Measurements from ENCODE around the gene GOLGA1. TPM values are rescaled to one million over a fixed set of nuclear protein-coding genes. Genes with fewer than 3 reads are reported as not detected.
"Not testable (repeated sequence)": the region's sequence is repeated elsewhere in the genome, so short reads cannot be mapped to it uniquely, and the experiment has no call there.

GOLGA1 gene
- polyA plus RNA-seq, 3 donors = 3.1 to 15.7 (median 8.0) TPM

DNA sequence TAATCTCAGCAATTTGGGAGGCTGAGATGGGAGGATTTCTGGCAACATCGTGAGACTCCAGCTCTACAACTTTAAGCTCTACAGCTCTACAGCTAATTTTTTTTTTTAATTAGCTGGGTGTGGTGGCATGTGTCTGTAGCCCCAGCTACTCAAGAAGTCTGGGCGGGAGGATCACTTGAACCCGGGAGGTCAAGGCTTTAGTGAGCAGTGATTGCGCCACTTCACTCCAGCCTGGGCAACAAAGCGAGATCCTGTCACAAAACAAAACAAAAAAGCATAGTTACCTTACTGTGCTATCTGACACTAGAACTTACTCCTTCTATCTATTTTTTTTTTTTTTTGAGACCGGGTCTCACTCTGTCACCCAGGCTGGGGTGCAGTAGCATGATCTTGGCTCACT, 93.9 kb downstream of the GOLGA1 start:
- Mint-ChIP-seq H3K36me3 (no peaks in the 10 kb centered on the region), H3K27ac (no peak overlapping the region), H3K4me1 (no peaks in the 10 kb centered on the region), H3K27me3 (ENCODE audit: low read depth in 3 of 3) (peaks cover 4 to 6% (median 5%) of the 10 kb centered on the region in 3 donors), H3K9me3 (peaks cover 0 to 2% (median 0%) of the 10 kb centered on the region in 7 donors), H3K4me3 (no peak overlapping the region)
- WGBS (ENCODE audit: insufficient coverage) = 80% methylated on average over 1 of the region's 6 CpGs
- DNase-seq = no peak
- Histone ChIP-seq H3K36me3 (replicated peaks in 1 of 2; ENCODE audit: control insufficient read depth in 1 of 2, insufficient read depth in 2 of 2, low read length in 2 of 2) (no peaks in the 10 kb centered on the region), H3K27ac (ENCODE audit: low read depth in 1 of 2, low read length in 2 of 2) (no peak overlapping the region), H3K4me1 (ENCODE audit: control insufficient read depth in 1 of 2, insufficient read depth in 2 of 2, low read length in 2 of 2) (no peaks in the 10 kb centered on the region), H3K4me2 (replicated peaks; ENCODE audit: extremely low read depth, low read length, poor library complexity, severe bottlenecking) (no peak overlapping the region), H3K4me3 (replicated peaks in 1 of 3; ENCODE audit: low read depth in 2 of 3, low read length in 3 of 3) (no peak overlapping the region), H3K27me3 (ENCODE audit: control insufficient read depth in 2 of 2, insufficient read depth in 2 of 2, low read length in 2 of 2) (no peaks in the 10 kb centered on the region), H4K20me1 (ENCODE audit: insufficient read depth, low read length) (no peaks in the 10 kb centered on the region), H3K79me2 (ENCODE audit: insufficient read depth, low read length) (no peaks in the 10 kb centered on the region), H3K9me3 (replicated peaks in 1 of 2; ENCODE audit: control insufficient read depth in 1 of 2, insufficient read depth in 1 of 2, low read length in 2 of 2) (no peaks in the 10 kb centered on the region), H3K9ac (ENCODE audit: insufficient read depth, low read length, poor library complexity, severe bottlenecking) (no peak overlapping the region), H2AFZ (ENCODE audit: insufficient read depth, low read depth, low read length, poor library complexity, severe bottlenecking) (no peak overlapping the region)
- intact Hi-C loops (cut with micrococcal nuclease) = no loop called here
- TF ChIP-seq, protein P1, sequence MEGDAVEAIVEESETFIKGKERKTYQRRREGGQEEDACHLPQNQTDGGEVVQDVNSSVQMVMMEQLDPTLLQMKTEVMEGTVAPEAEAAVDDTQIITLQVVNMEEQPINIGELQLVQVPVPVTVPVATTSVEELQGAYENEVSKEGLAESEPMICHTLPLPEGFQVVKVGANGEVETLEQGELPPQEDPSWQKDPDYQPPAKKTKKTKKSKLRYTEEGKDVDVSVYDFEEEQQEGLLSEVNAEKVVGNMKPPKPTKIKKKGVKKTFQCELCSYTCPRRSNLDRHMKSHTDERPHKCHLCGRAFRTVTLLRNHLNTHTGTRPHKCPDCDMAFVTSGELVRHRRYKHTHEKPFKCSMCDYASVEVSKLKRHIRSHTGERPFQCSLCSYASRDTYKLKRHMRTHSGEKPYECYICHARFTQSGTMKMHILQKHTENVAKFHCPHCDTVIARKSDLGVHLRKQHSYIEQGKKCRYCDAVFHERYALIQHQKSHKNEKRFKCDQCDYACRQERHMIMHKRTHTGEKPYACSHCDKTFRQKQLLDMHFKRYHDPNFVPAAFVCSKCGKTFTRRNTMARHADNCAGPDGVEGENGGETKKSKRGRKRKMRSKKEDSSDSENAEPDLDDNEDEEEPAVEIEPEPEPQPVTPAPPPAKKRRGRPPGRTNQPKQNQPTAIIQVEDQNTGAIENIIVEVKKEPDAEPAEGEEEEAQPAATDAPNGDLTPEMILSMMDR (IDR thresholded peaks at IDR 0.05) = no peak

DNA sequence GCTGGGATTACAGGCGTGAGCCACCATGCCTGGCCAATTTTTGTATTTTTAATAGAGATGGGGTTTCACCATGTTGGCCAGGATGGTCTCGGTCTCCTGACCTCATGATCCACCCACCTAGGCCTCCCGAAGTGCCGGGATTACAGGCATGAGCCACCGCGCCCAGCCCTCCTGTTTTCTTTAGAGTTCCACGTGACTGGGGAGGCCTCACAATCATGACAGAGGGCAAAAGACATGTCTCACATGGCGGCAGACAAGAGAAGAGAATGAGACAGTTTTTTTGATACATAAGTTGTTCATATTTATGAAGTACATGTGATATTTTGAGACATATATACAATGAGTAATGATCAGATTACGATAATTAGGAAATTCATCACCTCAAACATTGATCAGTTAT, 94.4 kb downstream of the GOLGA1 start:
- H3K27ac ChIP-seq (ENCODE audit: low read depth in 1 of 2, low read length in 2 of 2); H3K4me1 Mint-ChIP-seq; H3K27ac Mint-ChIP-seq; DNase-seq; H3K4me2 ChIP-seq (replicated peaks; ENCODE audit: extremely low read depth, low read length, poor library complexity, severe bottlenecking); H2AFZ ChIP-seq (ENCODE audit: insufficient read depth, low read depth, low read length, poor library complexity, severe bottlenecking); H3K27me3 ChIP-seq (ENCODE audit: control insufficient read depth in 2 of 2, insufficient read depth in 2 of 2, low read length in 2 of 2); H3K79me2 ChIP-seq (ENCODE audit: insufficient read depth, low read length); H3K9me3 Mint-ChIP-seq; H3K9ac ChIP-seq (ENCODE audit: insufficient read depth, low read length, poor library complexity, severe bottlenecking); intact Hi-C loops (cut with micrococcal nuclease); H3K4me3 Mint-ChIP-seq; H4K20me1 ChIP-seq (ENCODE audit: insufficient read depth, low read length); H3K9me3 ChIP-seq (replicated peaks in 1 of 2; ENCODE audit: control insufficient read depth in 1 of 2, insufficient read depth in 1 of 2, low read length in 2 of 2); H3K27me3 Mint-ChIP-seq (ENCODE audit: low read depth in 3 of 3); H3K36me3 Mint-ChIP-seq; H3K4me3 ChIP-seq (replicated peaks in 1 of 3; ENCODE audit: low read depth in 2 of 3, low read length in 3 of 3); H3K36me3 ChIP-seq (replicated peaks in 1 of 2; ENCODE audit: control insufficient read depth in 1 of 2, insufficient read depth in 2 of 2, low read length in 2 of 2); H3K4me1 ChIP-seq (ENCODE audit: control insufficient read depth in 1 of 2, insufficient read depth in 2 of 2, low read length in 2 of 2): not testable (repeated sequence)
- WGBS (ENCODE audit: insufficient coverage) = no CpG with 5 or more reads among the region's 9 CpGs
